Nephron (organoid): ENCODE results near the gene VWA8.

Experiments
- H3K27ac Mint-ChIP-seq, 3 experiments: 2 replicates each; pipeline ENCODE4 v1.8.0; 2020; ENCODE audit warnings: mixed read lengths in 3 of 3, mild to moderate bottlenecking in 2 of 3, moderate library complexity in 1 of 3
- H3K27me3 Mint-ChIP-seq: 2 replicates; pipeline ENCODE4 v1.8.0; 2021; ENCODE audit warnings: low read depth, mild to moderate bottlenecking, moderate library complexity, mixed read lengths
- H3K36me3 Mint-ChIP-seq: 2 replicates; pipeline ENCODE4 v1.8.0; 2020; ENCODE audit warnings: low read depth, mixed read lengths
- H3K4me1 Mint-ChIP-seq: 2 replicates; pipeline ENCODE4 v1.8.0; 2020; ENCODE audit warnings: mixed read lengths
- H3K4me3 Mint-ChIP-seq, 3 experiments: 2 replicates each; pipeline ENCODE4 v1.8.0; 2020; ENCODE audit warnings: mild to moderate bottlenecking in 3 of 3, mixed read lengths in 3 of 3, moderate library complexity in 2 of 3
- H3K9me3 Mint-ChIP-seq: 2 replicates; pipeline ENCODE4 v1.8.0; 2020; ENCODE audit warnings: mixed read lengths
- TF ChIP-seq, protein P1 (sequence below), 3 experiments: fragments of 200-600 bp; sonication (generic); IDR thresholded peaks; one replicate each; pipeline ENCODE4 v1.5.0; 2021; ENCODE audit warnings: antibody characterized with exemption in 3 of 3; ENCODE audit not compliant: unreplicated experiment in 3 of 3

The VWA8 gene

DNA sequence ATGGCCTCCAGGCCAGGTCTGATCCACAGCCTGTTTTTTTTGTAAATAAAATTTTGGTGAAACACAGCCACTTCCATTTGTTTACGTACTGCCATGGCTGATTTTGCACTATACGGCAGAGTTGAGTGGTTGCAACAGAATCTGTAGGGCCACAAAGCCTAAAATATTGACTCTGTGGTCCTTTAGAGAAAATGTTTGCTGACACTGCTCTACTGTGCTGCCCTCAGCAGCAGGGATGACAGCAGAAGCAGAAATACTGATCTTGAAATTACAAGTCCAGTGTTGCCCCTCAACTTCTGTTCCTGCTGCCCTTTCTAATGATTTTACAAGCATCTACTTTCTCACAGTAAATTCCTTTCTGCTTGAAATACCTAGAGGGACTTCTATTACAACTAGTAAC is 258.4 kb downstream of the VWA8 start:
- TF ChIP-seq, protein P1, sequence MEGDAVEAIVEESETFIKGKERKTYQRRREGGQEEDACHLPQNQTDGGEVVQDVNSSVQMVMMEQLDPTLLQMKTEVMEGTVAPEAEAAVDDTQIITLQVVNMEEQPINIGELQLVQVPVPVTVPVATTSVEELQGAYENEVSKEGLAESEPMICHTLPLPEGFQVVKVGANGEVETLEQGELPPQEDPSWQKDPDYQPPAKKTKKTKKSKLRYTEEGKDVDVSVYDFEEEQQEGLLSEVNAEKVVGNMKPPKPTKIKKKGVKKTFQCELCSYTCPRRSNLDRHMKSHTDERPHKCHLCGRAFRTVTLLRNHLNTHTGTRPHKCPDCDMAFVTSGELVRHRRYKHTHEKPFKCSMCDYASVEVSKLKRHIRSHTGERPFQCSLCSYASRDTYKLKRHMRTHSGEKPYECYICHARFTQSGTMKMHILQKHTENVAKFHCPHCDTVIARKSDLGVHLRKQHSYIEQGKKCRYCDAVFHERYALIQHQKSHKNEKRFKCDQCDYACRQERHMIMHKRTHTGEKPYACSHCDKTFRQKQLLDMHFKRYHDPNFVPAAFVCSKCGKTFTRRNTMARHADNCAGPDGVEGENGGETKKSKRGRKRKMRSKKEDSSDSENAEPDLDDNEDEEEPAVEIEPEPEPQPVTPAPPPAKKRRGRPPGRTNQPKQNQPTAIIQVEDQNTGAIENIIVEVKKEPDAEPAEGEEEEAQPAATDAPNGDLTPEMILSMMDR (IDR thresholded peaks at IDR 0.05; ENCODE audit: unreplicated experiment in 3 of 3), result no peak
- Mint-ChIP-seq H3K36me3 (peaks cover 13% of the 10 kb centered on the region), H3K4me1 (peaks cover 44% of the 10 kb centered on the region), H3K27me3 (no peaks in the 10 kb centered on the region), H3K4me3 (no peak overlapping the region), H3K27ac (peak overlapping the region in 2 of 3 experiments; percentile 8 to 27), H3K9me3 (no peaks in the 10 kb centered on the region)

- H3K27ac Mint-ChIP-seq, result no peak overlapping the region
- no peaks in the 10 kb centered on the region for H3K27me3 Mint-ChIP-seq
- H3K4me1 Mint-ChIP-seq, result peaks cover 42% of the 10 kb centered on the region
- no peaks in the 10 kb centered on the region for H3K9me3 Mint-ChIP-seq
- peaks cover 13% of the 10 kb centered on the region for H3K36me3 Mint-ChIP-seq
- TF ChIP-seq, protein P1 (IDR thresholded peaks at IDR 0.05; ENCODE audit: unreplicated experiment in 3 of 3), result no peak
- H3K4me3 Mint-ChIP-seq, result no peak overlapping the region
Measured at GRCh38 chr13:41701676-41702075, 259.2 kb downstream of the VWA8 start.

DNA sequence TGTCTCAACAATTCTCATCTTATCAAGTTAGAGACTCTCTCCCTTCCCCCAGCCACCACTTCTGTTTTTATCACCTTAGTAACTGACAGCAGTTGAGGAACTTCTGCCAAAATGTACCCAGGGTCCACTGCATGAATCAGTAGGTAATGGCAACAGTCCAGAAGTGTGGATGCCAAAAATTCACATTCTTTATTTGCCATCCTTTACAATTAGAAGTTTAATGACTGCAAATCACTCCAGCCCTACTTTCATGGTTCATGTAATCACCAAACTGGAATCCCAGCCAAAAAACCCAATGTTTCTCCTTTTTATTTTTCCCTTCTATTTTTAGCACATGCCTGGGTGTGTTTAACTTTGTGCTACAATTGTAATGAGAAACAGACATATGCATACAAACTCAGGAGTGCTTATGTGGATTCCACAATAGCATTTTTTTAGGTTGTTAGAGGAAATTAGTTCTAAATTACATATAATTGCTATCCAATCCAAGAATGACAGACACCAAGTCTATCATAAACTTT is 260.1 kb downstream of the VWA8 start:
- peaks cover 42% of the 10 kb centered on the region for H3K4me1 Mint-ChIP-seq
- no peak overlapping the region for H3K4me3 Mint-ChIP-seq
- H3K27ac Mint-ChIP-seq, result peak overlapping the region; percentile 15 to 63 (median 60)
- no peaks in the 10 kb centered on the region for H3K9me3 Mint-ChIP-seq
- H3K27me3 Mint-ChIP-seq, result no peaks in the 10 kb centered on the region
- TF ChIP-seq, protein P1 (IDR thresholded peaks at IDR 0.05; ENCODE audit: unreplicated experiment in 3 of 3), result no peak
- H3K36me3 Mint-ChIP-seq, result peaks cover 13% of the 10 kb centered on the region

DNA sequence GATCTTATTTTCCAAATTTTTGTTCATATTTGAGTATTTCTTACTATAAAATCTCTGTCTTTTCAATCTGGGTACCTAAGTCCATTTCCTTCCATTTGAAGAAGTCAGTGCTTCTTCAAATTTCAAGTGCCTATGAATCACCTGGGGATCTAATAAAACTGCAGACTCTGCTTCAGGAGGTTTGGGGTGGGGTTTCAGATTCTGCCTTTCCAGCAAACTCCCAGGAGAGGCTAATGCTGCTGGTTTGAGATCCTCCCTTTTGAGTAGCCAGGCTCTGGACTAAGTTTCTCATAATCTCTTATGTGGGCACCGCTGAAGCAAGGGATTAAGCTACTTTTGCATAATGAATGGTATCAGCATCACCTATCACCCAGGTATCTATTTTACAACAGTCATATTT is 261.1 kb downstream of the VWA8 start:
- Mint-ChIP-seq H3K27me3 (no peaks in the 10 kb centered on the region), H3K9me3 (no peaks in the 10 kb centered on the region), H3K36me3 (peaks cover 13% of the 10 kb centered on the region), H3K4me1 (peaks cover 44% of the 10 kb centered on the region), H3K4me3 (no peak overlapping the region), H3K27ac (no peak overlapping the region)
- TF ChIP-seq, protein P1 (IDR thresholded peaks at IDR 0.05; ENCODE audit: unreplicated experiment in 3 of 3), result no peak

DNA sequence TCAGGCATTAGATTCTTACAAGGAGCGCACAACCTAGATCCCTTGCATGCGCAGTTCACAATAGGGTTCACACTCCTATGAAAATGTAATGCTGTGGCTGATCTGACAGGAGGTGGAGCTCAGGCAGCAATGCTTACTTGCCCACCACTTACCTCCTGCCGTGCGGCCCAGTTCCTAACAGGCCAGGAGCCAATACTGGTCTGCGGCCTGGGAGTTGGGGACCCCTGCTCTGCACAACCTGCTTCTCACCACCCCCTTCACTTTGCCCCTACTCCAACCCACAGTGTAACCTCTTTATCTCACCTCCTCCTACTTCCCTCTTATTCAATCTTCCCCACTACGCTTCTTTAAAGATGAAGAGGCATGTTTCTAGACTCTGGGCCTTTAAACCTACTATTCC is 263.3 kb downstream of the VWA8 start:
- no peak overlapping the region for H3K4me3 Mint-ChIP-seq
- no peaks in the 10 kb centered on the region for H3K9me3 Mint-ChIP-seq
- TF ChIP-seq, protein P1 (IDR thresholded peaks at IDR 0.05; ENCODE audit: unreplicated experiment in 3 of 3), result no peak
- peaks cover 13% of the 10 kb centered on the region for H3K36me3 Mint-ChIP-seq
- H3K4me1 Mint-ChIP-seq, result peaks cover 44% of the 10 kb centered on the region
- no peaks in the 10 kb centered on the region for H3K27me3 Mint-ChIP-seq
- peak overlapping the region in 2 of 3 experiments; percentile 77 to 85 for H3K27ac Mint-ChIP-seq
